Glomerular visceral epithelial cell (primary cell): Measurements from ENCODE around the gene GNPNAT1.
A peak's percentile ranks its signal among the peaks of the same experiment; 100 is the strongest.

Experiments
- DNase-seq: peaks from one replicate; pipeline ENCODE4 v3.0.0-alpha.2; 2016; ENCODE audit errors: extremely low spot score

GNPNAT1 gene

GRCh38 chr14:52791223-52792096, at the start of gene GNPNAT1:
Gene GNPNAT1, minus strand, starts transcription at chr14:52791607. Its CDS starts 6,957 bp downstream, at chr14:52784650.
- DNase-seq = peak; percentile 95

GRCh38 chr14:52840877-52841276, 49.5 kb upstream of the GNPNAT1 start:
- DNase-seq = peak; percentile 40

- DNase-seq = no peak
These were observed 46.0 kb upstream of the GNPNAT1 start for GRCh38 chr14:52837451-52837850.

GRCh38 chr14:52836063-52836462, 44.7 kb upstream of the GNPNAT1 start:
- DNase-seq = no peak

- peak; percentile 69 for DNase-seq
These were observed 43.9 kb upstream of the GNPNAT1 start for GRCh38 chr14:52835122-52835903.

- DNase-seq = peak; percentile 65
These were observed 43.0 kb upstream of the GNPNAT1 start for GRCh38 chr14:52834440-52834842.

GRCh38 chr14:52833891-52834290, 42.5 kb upstream of the GNPNAT1 start:
- no peak for DNase-seq

- DNase-seq = no peak
These were observed 38.2 kb upstream of the GNPNAT1 start for GRCh38 chr14:52829527-52830185.

GRCh38 chr14:52827426-52827825, 36.0 kb upstream of the GNPNAT1 start:
- DNase-seq = no peak

GRCh38 chr14:52825085-52825484, 33.7 kb upstream of the GNPNAT1 start:
- DNase-seq = no peak

GRCh38 chr14:52824462-52824861, 33.1 kb upstream of the GNPNAT1 start:
- DNase-seq = no peak

- DNase-seq = no peak
These were observed 30.4 kb upstream of the GNPNAT1 start for GRCh38 chr14:52821805-52822250.

- no peak for DNase-seq
These were observed 16.7 kb upstream of the GNPNAT1 start for GRCh38 chr14:52808101-52808500.

- DNase-seq = no peak
These were observed 14.7 kb upstream of the GNPNAT1 start for GRCh38 chr14:52806115-52806514.

- no peak for DNase-seq
These were observed 11.2 kb upstream of the GNPNAT1 start for GRCh38 chr14:52802597-52802996.

GRCh38 chr14:52801014-52801712, 9.8 kb upstream of the GNPNAT1 start:
- peak; percentile 66 for DNase-seq

- DNase-seq = no peak
These were observed 7.4 kb upstream of the GNPNAT1 start for GRCh38 chr14:52798826-52799225.

- DNase-seq = no peak
These were observed 6.2 kb upstream of the GNPNAT1 start for GRCh38 chr14:52797653-52798052.

GRCh38 chr14:52793061-52793460, 1.7 kb upstream of the GNPNAT1 start:
- no peak for DNase-seq

- no peak for DNase-seq
These were observed 649 bp upstream of the GNPNAT1 start for GRCh38 chr14:52792097-52792415.

- no peak for DNase-seq
These were observed 618 bp downstream of the GNPNAT1 start for GRCh38 chr14:52790756-52791222.
